Measurements from ENCODE around the gene BTG4. TPM values are rescaled to one million over a fixed set of nuclear protein-coding genes. Genes with fewer than 3 reads are reported as not detected.

The BTG4 gene
- total RNA-seq, 1 donor: 0.36 TPM

- DNase-seq (ENCODE audit: low read depth): no peak
- H3K4me3 ChIP-seq (ENCODE audit: low read depth, low read length): no peak overlapping the region
- TF ChIP-seq, protein P1, sequence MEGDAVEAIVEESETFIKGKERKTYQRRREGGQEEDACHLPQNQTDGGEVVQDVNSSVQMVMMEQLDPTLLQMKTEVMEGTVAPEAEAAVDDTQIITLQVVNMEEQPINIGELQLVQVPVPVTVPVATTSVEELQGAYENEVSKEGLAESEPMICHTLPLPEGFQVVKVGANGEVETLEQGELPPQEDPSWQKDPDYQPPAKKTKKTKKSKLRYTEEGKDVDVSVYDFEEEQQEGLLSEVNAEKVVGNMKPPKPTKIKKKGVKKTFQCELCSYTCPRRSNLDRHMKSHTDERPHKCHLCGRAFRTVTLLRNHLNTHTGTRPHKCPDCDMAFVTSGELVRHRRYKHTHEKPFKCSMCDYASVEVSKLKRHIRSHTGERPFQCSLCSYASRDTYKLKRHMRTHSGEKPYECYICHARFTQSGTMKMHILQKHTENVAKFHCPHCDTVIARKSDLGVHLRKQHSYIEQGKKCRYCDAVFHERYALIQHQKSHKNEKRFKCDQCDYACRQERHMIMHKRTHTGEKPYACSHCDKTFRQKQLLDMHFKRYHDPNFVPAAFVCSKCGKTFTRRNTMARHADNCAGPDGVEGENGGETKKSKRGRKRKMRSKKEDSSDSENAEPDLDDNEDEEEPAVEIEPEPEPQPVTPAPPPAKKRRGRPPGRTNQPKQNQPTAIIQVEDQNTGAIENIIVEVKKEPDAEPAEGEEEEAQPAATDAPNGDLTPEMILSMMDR (IDR thresholded peaks at IDR 0.05; ENCODE audit: insufficient read depth, low read length): no peak
Observed at GRCh38 chr11:111537336-111537860, 25.2 kb upstream of the BTG4 start.

DNA sequence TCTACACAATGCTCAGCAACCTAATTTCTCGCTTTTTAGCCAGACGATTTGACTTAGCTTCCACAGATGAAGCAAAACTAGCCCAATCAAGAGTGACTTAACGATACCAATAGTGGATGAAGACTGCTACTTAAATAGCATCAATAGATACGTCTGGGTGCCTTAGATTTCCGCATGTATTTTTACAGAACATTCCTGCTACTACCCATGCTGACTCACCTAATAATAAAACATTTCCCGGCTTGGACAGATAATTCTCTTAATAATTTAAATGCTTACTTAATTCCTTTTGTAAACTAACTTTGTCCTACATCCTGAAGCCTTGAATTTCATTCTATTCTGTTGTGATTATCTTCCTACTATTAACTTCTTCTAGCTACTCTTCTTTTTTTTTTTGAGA is 23.1 kb upstream of the BTG4 start:
- no peak overlapping the region for H3K4me3 ChIP-seq (ENCODE audit: low read depth, low read length)
- no peak for DNase-seq (ENCODE audit: low read depth)
- TF ChIP-seq, protein P1 (IDR thresholded peaks at IDR 0.05; ENCODE audit: insufficient read depth, low read length): no peak

- no peak overlapping the region for H3K4me3 ChIP-seq (ENCODE audit: low read depth, low read length)
- TF ChIP-seq, protein P1 (IDR thresholded peaks at IDR 0.05; ENCODE audit: insufficient read depth, low read length): no peak
- no peak for DNase-seq (ENCODE audit: low read depth)
Observed at GRCh38 chr11:111532365-111532709, 20.2 kb upstream of the BTG4 start.

DNA sequence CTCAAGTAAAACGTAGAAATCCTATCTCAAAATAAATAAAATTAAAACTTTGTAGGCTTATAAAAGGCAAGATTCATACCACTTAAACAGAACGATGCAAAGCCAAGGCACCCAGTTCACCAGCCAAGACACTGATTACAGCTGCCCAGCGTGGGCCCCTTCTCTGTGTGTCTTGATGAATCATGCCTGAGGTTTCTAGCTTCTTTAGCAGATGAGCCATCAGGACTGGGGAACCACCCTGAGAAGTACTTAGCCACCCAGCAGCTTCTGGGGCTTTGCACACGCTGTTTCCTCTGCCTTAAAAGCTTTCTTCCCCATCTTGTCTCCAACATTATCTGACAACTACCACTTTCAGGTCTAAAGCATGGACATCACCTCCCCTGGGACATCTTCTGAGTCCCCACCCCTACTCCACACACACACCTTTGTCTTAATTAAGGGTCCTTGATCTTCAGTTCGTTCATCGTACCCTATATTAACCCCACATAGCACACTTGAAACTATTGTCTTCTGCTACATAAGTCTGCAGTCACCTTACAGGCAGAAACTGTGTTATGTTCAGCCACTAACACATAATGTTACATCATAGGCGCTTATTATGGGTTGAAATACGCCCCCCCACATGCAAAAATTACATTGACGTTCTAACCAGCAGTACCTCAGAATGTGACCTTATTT is 19.6 kb upstream of the BTG4 start:
- TF ChIP-seq, protein P1 (IDR thresholded peaks at IDR 0.05; ENCODE audit: insufficient read depth, low read length): no peak
- DNase-seq (ENCODE audit: low read depth): peak; percentile 85
- no peak overlapping the region for H3K4me3 ChIP-seq (ENCODE audit: low read depth, low read length)

- H3K4me3 ChIP-seq (ENCODE audit: low read depth, low read length): no peak overlapping the region
- DNase-seq (ENCODE audit: low read depth): peak; percentile 29
- TF ChIP-seq, protein P1 (IDR thresholded peaks at IDR 0.05; ENCODE audit: insufficient read depth, low read length): no peak
Observed at GRCh38 chr11:111531136-111531535, 18.9 kb upstream of the BTG4 start.

- TF ChIP-seq, protein P1 (IDR thresholded peaks at IDR 0.05; ENCODE audit: insufficient read depth, low read length): no peak
- no peak overlapping the region for H3K4me3 ChIP-seq (ENCODE audit: low read depth, low read length)
- DNase-seq (ENCODE audit: low read depth): peak; percentile 26
Observed at GRCh38 chr11:111530091-111530490, 17.9 kb upstream of the BTG4 start.

DNA sequence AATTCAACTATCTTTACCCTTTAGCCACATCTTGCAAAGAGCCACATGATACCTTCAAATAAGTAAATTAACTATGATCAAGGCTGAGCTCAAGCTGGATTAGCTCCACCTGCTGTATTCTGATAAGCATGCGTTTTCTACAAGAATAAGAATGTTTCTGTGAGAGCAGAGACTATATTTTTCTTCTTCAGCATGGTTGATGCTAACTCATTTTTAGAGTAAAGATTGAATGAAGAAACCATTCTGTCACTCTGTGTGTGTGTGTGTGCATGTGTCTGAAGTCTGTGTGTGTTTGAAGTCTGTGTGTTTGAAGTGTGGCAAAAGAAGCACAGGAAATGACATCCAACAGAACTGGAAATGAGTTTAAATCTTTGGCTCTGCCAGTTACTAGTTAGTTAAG is 16.4 kb upstream of the BTG4 start:
- DNase-seq (ENCODE audit: low read depth): peak; percentile 23
- no peak overlapping the region for H3K4me3 ChIP-seq (ENCODE audit: low read depth, low read length)
- TF ChIP-seq, protein P1 (IDR thresholded peaks at IDR 0.05; ENCODE audit: insufficient read depth, low read length): no peak
